Measurements from ENCODE around the gene TSC22D4.

DNA sequence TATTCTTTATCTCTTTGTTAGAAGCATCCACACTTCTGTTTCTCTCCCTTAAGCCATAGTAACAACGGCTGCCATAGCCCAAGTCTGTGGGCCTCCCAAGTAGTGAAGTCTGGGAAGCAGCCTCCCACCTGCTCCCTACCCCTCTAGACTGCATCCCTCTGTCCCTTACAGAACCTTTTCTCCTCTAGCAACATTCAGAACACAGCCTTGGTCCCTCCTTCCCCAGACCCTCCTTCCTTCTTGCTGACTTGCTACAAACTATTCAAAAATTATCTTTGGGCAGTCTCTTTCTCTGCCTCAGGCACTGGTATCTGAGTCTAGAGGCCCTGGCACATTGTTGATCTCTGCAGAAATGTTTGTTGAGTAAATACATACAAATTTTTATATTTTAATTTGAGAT is 2.5 kb upstream of the TSC22D4 start:
- TF ChIP-seq, protein P1, sequence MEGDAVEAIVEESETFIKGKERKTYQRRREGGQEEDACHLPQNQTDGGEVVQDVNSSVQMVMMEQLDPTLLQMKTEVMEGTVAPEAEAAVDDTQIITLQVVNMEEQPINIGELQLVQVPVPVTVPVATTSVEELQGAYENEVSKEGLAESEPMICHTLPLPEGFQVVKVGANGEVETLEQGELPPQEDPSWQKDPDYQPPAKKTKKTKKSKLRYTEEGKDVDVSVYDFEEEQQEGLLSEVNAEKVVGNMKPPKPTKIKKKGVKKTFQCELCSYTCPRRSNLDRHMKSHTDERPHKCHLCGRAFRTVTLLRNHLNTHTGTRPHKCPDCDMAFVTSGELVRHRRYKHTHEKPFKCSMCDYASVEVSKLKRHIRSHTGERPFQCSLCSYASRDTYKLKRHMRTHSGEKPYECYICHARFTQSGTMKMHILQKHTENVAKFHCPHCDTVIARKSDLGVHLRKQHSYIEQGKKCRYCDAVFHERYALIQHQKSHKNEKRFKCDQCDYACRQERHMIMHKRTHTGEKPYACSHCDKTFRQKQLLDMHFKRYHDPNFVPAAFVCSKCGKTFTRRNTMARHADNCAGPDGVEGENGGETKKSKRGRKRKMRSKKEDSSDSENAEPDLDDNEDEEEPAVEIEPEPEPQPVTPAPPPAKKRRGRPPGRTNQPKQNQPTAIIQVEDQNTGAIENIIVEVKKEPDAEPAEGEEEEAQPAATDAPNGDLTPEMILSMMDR (IDR thresholded peaks at IDR 0.05), result no peak
- no peak for TF ChIP-seq POLR2A (IDR thresholded peaks at IDR 0.05)

Data from esophagus squamous epithelium (tissue), 4 donors.